ENCODE measurements around the gene RNF144B. TPM values are rescaled to one million over a fixed set of nuclear protein-coding genes. Genes with fewer than 3 reads are reported as not detected.
A peak's percentile ranks its signal among the peaks of the same experiment; 100 is the strongest.

The RNF144B gene
- total and polyA plus RNA-seq, 2 of the 13 experiments (the other 11 are each of a cell fraction or from before 2014, with no cell fraction given): 1.8 to 4.3 TPM

- peak; percentile 64; the same call in 1 of the 2 replicates for TF ChIP-seq ZNF639 (CRISPR knock-in tag; conservative IDR thresholded peaks at IDR 0.05)
- no peak for TF ChIP-seq NKX3-1 (CRISPR knock-in tag; IDR thresholded peaks at IDR 0.05)
- TF ChIP-seq ZMYM2 (CRISPR knock-in tag; IDR thresholded peaks at IDR 0.05): peak; percentile 28; the same call in 1 of the 2 replicates
- no peak for TF ChIP-seq ZNF569 (CRISPR knock-in tag; IDR thresholded peaks at IDR 0.05; ENCODE audit: borderline replicate concordance)
- no peak for TF ChIP-seq ZBTB43 (CRISPR knock-in tag; conservative IDR thresholded peaks at IDR 0.05)
- peak; percentile 39; the same call in 1 of the 2 replicates for TF ChIP-seq TARDBP (CRISPR knock-in tag; IDR thresholded peaks at IDR 0.05)
- TF ChIP-seq ZNF503 (CRISPR knock-in tag; IDR thresholded peaks at IDR 0.05): no peak; the same call in 1 of the 2 replicates
- TF ChIP-seq KDM1A (CRISPR knock-in tag; IDR thresholded peaks at IDR 0.05): no peak
- no peak for TF ChIP-seq SNAI1 (CRISPR knock-in tag; IDR thresholded peaks at IDR 0.05; ENCODE audit: borderline replicate concordance)
- peak; percentile 98 for TF ChIP-seq SP5 (CRISPR knock-in tag; IDR thresholded peaks at IDR 0.05; ENCODE audit: borderline replicate concordance, low read depth)
- no peak for TF ChIP-seq ZNF296 (CRISPR knock-in tag; conservative IDR thresholded peaks at IDR 0.05)
- no peak for TF ChIP-seq SP1 (IDR thresholded peaks at IDR 0.05)
- TF ChIP-seq SP1 (CRISPR knock-in tag; IDR thresholded peaks at IDR 0.05): 0 out of 2 replicates have a peak, but pooled peaks have one; percentile 51
- TF ChIP-seq ZNF432 (CRISPR knock-in tag; IDR thresholded peaks at IDR 0.05; ENCODE audit: borderline replicate concordance): no peak
- peak; percentile 46 for TF ChIP-seq YY1 (IDR thresholded peaks at IDR 0.05; ENCODE audit: insufficient read depth, insufficient replicate concordance, low read depth, low read length)
- TF ChIP-seq SP140L (CRISPR knock-in tag; IDR thresholded peaks at IDR 0.05; ENCODE audit: borderline replicate concordance): no peak
- peak; percentile 31; the same call in 1 of the 2 replicates for TF ChIP-seq ZNF136 (CRISPR knock-in tag; IDR thresholded peaks at IDR 0.05; ENCODE audit: low read depth)
- no peak for TF ChIP-seq HNF4G (IDR thresholded peaks at IDR 0.05; ENCODE audit: borderline replicate concordance, low read depth, low read length)
- peak; percentile 27; the same call in 1 of the 2 replicates for TF ChIP-seq HNF4G (CRISPR knock-in tag; IDR thresholded peaks at IDR 0.05; ENCODE audit: borderline replicate concordance, low read depth)
- no peak for TF ChIP-seq SMAD3 (CRISPR knock-in tag; IDR thresholded peaks at IDR 0.05)
- peak; percentile 72; the same call in 1 of the 2 replicates for TF ChIP-seq ZNF605 (CRISPR knock-in tag; IDR thresholded peaks at IDR 0.05)
- no peak for TF ChIP-seq ZNF740 (CRISPR knock-in tag; IDR thresholded peaks at IDR 0.05)
- 0 out of 2 replicates have a peak, but pooled peaks have one; percentile 67 for TF ChIP-seq BRD4 (CRISPR knock-in tag; IDR thresholded peaks at IDR 0.05)
- peak; percentile 40; the same call in 1 of the 2 replicates for TF ChIP-seq ZFY (CRISPR knock-in tag; IDR thresholded peaks at IDR 0.05)
- TF ChIP-seq MTF1 (CRISPR knock-in tag; IDR thresholded peaks at IDR 0.05): no peak
- TF ChIP-seq HMGA1 (CRISPR knock-in tag; conservative IDR thresholded peaks at IDR 0.05): no peak
Observed at GRCh38 chr6:18387061-18387721, at the start of gene RNF144B (continued).
